SK-N-SH treated with all-trans-retinoic acid at 6 μM for 48 hours (cell line): ENCODE data around the gene SDK1.

ENCODE experiments used
- ARNTL ChIP-seq: fragments of 450-650 bp; formaldehyde crosslinking; IDR thresholded peaks from 2 replicates; pipeline ENCODE4 v1.5.0; 2020; ENCODE audit warnings: low read depth, mild to moderate bottlenecking, moderate library complexity, borderline replicate concordance
- CREB5 ChIP-seq: fragments of 250-450 bp; sonication (Bioruptor Pico); IDR thresholded peaks from 2 replicates; pipeline ENCODE4 v1.5.1; 2020; ENCODE audit warnings: low read depth, mild to moderate bottlenecking, moderate library complexity
- ESRRG ChIP-seq: fragments of 250-450 bp; sonication (Bioruptor Pico); IDR thresholded peaks from 2 replicates; pipeline ENCODE4 v1.6.1; 2021; ENCODE audit warnings: mild to moderate bottlenecking
- ISL1 ChIP-seq: fragments of 250-450 bp; sonication (Bioruptor Pico); IDR thresholded peaks from 2 replicates; pipeline ENCODE4 v2.1.2; 2022; ENCODE audit warnings: mild to moderate bottlenecking, moderate library complexity
- OSR1 ChIP-seq: fragments of 250-450 bp; sonication (Bioruptor Pico); IDR thresholded peaks from 2 replicates; pipeline ENCODE4 v1.8.0; 2022; ENCODE audit warnings: moderate library complexity, mild to moderate bottlenecking, inconsistent platforms
- PATZ1 ChIP-seq: fragments of 250-450 bp; sonication (Bioruptor Pico); IDR thresholded peaks from 2 replicates; pipeline ENCODE4 v1.8.0; 2020; ENCODE audit warnings: mild to moderate bottlenecking, moderate library complexity, borderline replicate concordance
- RARB ChIP-seq: fragments of 250-450 bp; sonication (Bioruptor Pico); IDR thresholded peaks from 2 replicates; pipeline ENCODE4 v1.8.0; 2021; ENCODE audit warnings: mild to moderate bottlenecking, moderate library complexity
- TCF4 ChIP-seq: fragments of 250-450 bp; sonication (Bioruptor Pico); IDR thresholded peaks from 2 replicates; pipeline ENCODE4 v1.8.0; 2021; ENCODE audit warnings: mild to moderate bottlenecking, moderate library complexity, borderline replicate concordance
- TSHZ2 ChIP-seq: fragments of 250-450 bp; sonication (Bioruptor Pico); IDR thresholded peaks from 2 replicates; pipeline ENCODE4 v1.5.0; 2020; ENCODE audit warnings: mild to moderate bottlenecking, moderate library complexity
- ZC3H10 ChIP-seq: fragments of 250-450 bp; sonication (Bioruptor Pico); IDR thresholded peaks from 2 replicates; pipeline ENCODE4 v1.5.1; 2021; ENCODE audit warnings: mild to moderate bottlenecking, moderate library complexity
- ZNF565 ChIP-seq: fragments of 450-650 bp; formaldehyde crosslinking; conservative IDR thresholded peaks from 2 replicates; pipeline ENCODE4 v1.5.0; 2020; ENCODE audit warnings: low read depth, mild to moderate bottlenecking, moderate library complexity

GRCh38 chr7:4017081-4017480 is 716.0 kb downstream of the SDK1 start:
- TF ChIP-seq ESRRG (CRISPR knock-in tag) (no peak), PATZ1 (no peak), TCF4 (CRISPR knock-in tag) (no peak), ZC3H10 (CRISPR knock-in tag) (no peak), OSR1 (CRISPR knock-in tag) (no peak), RARB (CRISPR knock-in tag) (no peak), CREB5 (CRISPR knock-in tag) (no peak), TSHZ2 (CRISPR knock-in tag) (no peak), ARNTL (CRISPR knock-in tag) (no peak), ISL1 (CRISPR knock-in tag) (no peak), ZNF565 (no peak)
